EH (cell line): ENCODE data around the gene CHKB.
"Not testable (repeated sequence)": the region's sequence is repeated elsewhere in the genome, so short reads cannot be mapped to it uniquely, and the experiment has no call there.

ENCODE experiments used
- DNase-seq: peaks from one replicate; pipeline ENCODE4 v3.0.0-alpha.2; 2015; ENCODE audit warnings: low read depth

The CHKB gene

DNA sequence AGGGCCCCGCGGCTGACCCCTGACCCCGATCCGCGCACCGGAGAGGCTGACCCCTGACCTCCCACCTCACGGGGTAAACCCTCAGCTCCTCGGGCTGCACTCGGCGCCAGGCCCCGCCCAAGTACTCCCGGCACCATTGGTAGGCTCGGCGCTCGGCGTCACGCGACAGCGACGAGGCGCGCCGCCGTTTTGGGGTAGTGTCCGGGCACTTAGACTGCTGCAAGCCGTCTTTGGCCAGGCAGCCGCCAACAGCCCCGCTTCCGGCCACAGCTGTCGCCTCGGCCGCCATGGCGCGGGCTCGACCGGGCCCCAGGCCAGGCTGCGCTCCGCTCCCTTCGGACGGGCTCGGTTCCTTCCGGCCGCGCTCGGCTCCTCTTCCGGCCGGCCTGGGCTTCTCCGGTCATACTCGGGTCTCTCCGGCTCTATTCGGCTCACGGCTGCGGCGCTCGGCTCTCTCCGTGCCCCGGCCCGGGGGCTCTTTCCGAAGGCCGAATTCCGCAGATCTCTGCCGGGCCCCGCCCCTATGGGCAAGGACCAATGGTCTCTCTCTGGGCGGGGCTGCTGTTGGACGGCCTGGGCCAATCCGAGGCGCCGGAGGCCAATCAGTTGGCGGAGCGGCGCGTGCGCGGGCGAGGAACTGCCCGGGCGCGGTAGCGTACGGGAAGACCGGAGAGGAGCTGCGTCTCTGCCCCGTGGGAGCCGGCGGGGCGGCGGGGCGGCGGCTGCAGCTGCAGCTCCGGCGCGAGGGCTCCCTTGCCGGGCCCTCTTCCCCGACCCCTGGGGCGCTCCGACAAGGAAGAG lies at the start of gene CHKB:
TSS of gene CHKB (minus strand) at position 357 of the 801 bp plus-strand sequence. CDS start at position 289, 68 bp downstream.
- DNase-seq = peak; percentile 98

DNA sequence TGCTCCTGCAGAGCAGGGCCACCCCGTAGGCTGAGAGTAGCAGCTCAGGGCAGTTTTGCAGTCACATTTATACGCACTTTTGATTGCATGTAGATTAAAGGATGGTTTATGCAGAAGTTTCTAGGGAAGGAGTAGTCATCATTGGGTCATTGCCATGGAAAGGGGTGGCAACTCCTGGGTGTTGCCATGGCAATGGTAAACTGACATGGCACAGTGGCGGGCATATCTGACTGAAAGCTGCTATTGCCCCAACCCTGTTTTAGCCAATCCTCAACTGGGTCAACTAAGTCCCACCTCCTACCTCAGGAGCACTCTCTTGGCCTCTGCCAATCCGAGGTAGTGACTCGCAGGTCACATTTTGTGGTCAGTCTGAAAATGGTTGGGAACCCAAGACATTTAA lies 47.7 kb upstream of the CHKB start:
- DNase-seq = no peak

GRCh38 chr22:50628543-50629134 lies 46.0 kb upstream of the CHKB start:
- no peak for DNase-seq

- peak; percentile 90 for DNase-seq
Measured at GRCh38 chr22:50627642-50628542, 45.2 kb upstream of the CHKB start, which contains the start of gene ARSA. Gene ARSA, minus strand, starts transcription at chr22:50628152. Its CDS starts 373 bp downstream, at chr22:50627779.

DNA sequence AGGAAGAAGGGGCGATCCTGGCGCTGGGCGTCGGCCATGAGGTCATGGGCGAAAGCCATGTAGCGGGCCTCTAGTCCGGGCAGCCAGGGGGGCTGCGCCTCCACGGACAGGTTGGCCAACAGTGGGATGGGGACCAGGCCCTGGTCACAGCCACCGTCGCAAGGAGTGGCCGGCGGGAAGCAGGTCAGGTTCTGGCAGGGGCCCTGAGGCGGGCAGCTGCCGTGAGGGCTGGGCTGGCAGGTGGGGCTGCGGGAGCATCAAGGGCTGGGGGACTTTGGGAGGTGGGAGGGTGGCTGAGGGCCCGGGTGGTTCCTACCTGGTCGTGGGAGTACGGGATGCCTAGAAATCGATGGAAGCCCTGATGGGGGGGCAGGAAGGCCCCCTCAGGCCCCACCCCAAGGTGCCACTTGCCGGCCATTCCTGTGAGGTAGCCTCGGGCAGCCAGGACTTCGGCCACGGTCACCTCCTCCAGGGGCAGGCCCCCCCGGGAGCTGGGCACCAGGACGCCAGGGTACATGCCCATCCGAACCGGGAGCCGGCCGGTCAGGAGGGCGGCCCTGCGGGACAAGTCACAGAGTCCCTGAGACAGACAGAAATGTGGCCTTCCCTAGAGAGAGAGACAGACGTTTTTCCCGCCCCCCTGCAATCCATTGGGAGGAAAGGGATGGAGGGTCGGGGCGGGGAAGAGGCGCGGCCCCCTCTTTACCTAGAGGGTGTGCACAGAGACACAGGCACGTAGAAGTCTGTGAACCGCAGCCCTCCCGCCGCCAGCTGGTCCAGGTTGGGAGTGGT lies 44.4 kb upstream of the CHKB start:
- DNase-seq = no peak

DNA sequence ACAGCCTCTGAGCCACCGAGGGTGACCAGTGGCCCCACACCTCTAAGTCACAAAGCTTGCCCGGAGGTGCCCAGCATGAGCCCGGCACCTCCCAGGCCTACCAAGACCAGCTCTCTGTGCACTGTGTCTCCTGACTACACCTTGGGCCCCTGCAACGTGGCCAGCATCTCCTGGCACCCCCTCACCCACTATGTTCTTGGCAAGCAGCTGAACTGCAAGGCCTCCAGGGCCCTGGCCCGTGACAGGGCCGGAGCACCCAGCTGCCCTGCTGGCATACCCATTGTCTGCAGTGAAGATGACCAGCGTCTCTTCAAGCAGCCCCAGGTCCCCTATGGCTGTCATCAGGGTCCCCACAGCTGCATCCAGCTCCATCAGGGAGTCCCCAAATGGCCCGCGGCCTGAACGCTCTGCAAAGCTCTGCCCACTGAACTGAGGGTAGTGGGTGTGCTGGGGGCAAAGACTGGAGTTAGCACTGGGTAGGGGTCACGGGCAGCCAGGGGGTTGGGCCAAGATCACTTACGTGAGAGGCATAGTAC lies 43.7 kb upstream of the CHKB start:
- DNase-seq = no peak

DNA sequence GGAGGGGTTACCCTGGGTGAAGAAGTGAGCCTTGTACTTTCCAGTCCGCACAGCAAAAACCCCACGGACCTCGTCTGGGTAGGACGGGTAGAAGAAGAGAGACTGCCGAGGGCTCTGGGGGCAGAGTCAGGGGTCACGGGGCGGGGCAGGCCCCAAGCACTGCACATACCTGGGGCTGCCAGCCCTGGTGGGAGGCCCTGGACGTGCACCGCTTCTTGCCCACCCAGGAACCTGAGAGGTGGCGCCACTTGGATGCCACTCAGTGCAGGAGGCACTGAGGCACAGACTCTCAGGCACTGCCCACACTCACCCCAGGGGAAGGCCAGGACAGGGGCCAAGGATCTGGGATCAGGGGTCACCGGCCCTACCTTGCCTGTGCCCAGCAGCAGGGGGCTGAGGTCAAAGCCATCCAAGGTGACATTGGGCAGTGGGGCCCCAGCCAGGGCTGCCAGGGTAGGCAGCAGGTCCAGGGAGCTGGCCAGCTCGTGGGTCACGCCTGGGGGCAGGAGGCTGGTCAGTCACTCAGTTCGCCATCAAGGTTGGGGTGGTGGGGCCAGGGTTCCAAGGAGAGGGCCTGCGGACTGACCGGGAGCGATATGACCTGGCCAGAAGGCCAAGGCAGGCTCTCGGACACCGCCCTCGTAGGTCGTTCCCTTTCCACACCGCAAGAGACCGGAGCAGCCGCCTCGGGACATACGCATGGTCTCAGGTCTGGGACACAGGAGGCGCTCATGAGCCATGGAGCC lies 43.1 kb upstream of the CHKB start:
- DNase-seq = no peak

DNA sequence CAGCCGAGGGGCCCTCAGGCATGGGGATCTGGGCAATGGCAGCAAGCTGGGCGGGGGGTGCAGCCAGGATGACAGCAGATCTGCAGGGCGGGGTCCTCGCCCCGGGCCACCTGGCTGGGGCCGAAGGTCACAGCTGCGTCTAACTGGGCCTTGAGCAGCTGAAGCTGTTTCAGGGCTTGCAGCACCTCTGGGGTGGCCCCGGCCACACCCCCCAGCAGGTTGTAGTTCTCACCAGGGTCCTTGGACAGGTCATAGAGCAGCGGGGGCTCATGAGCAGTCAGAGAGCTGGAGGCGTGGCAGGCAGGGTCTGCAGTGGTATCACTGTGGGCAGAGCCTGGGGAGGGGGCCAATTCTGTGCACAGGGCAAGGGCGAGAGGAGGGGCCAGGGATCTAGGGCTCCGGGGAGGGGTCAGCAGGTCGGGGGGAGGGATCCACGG lies 42.5 kb upstream of the CHKB start:
- DNase-seq = no peak

DNA sequence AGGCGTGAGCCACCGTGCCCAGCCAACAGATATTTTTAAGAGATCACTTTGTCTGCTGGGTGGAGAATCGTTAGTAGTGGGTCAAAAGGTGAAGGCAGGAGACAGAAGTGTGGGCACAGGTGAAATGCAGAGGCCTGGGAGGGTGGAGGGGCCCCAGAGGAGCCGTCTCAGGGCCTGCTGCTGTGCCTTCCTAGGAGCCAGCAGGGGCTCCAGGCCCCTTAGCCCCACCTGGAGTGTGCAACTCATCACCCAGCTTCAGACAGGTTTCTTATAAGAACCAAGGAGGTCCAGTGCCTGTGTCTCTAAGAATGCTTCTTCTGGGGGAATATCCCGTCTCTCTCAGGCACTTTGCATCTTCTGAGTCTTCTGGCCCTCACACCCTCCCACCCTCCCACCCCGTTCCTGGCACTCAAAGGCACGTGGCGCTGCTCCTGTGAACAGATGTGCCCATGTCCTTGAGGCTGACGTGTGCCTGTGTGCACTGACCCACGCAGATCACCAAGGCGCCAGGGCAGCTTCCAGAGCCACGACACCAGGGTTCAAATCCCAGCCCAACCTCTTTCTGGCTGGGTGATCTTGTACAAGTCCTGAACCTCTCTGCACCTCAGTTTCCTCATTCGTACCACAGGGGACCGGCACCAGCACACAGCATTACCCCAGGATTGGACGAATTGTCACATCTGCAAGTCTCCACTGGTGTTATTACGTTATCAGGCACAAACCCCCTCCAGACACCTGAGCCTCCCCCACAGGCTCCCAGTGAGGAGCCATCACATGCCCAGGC lies 41.9 kb upstream of the CHKB start:
- DNase-seq = no peak

- DNase-seq = peak; percentile 12
Measured at GRCh38 chr22:50622723-50623327, 40.2 kb upstream of the CHKB start.

GRCh38 chr22:50621948-50622722 lies 39.5 kb upstream of the CHKB start:
- DNase-seq = no peak

- peak; percentile 9 for DNase-seq
Measured at GRCh38 chr22:50621356-50621880, 38.8 kb upstream of the CHKB start.

DNA sequence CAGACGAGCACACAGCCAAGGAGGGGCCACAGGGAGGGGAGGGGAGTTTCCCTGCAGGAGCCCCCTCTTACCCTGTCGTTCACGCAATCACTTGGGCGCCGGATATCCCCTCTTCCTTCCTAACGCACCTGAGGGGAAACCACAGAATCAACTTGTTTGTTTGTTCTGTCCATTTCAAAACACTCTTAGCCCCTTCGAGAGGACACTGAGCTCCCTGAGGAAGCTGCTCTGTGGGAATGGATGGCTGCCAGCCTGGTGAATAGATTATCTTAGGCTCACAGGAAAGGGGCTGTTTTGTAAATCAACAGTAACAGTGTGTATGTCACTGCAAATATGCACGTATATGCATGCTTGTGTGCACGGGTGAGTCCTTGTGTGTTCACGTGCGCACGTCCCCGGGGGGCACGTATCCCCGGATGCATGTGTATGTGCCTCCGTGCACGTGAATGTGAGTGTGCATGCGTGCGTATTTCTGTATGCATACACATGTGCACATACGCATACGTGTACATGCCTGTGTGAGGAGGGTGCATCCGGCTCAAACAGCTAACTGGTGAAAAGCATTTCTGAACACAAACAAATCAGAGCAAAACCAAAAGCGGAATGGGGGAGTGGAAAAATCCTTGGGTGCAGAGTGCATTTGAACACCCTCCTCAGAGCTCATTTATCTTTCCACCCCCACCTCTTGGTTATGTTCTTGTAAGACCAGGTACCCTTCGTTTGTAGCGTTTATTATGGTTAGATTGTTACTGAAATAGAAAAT lies 38.1 kb upstream of the CHKB start:
- no peak for DNase-seq

DNA sequence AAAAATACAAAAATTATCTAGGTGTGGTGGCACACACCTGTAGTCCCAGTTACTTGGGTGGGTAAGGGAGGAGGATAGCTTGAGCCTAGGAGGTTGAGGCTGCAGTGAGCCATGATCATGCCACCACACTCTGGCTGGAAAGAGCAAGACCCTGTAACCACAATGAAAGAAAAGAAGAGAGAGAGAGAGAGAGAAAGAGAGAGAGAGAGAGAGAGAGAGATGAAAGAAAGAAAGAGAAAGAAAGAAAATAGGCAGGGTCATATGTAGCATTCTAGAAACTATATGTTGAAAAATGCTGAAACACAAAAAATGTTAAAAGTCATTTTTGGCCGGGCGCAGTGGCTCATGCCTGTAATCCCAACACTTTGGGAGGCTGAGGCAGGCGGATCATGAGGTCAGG lies 31.6 kb upstream of the CHKB start:
- DNase-seq = not testable (repeated sequence)

GRCh38 chr22:50613291-50613981 lies 30.8 kb upstream of the CHKB start:
- DNase-seq = no peak

DNA sequence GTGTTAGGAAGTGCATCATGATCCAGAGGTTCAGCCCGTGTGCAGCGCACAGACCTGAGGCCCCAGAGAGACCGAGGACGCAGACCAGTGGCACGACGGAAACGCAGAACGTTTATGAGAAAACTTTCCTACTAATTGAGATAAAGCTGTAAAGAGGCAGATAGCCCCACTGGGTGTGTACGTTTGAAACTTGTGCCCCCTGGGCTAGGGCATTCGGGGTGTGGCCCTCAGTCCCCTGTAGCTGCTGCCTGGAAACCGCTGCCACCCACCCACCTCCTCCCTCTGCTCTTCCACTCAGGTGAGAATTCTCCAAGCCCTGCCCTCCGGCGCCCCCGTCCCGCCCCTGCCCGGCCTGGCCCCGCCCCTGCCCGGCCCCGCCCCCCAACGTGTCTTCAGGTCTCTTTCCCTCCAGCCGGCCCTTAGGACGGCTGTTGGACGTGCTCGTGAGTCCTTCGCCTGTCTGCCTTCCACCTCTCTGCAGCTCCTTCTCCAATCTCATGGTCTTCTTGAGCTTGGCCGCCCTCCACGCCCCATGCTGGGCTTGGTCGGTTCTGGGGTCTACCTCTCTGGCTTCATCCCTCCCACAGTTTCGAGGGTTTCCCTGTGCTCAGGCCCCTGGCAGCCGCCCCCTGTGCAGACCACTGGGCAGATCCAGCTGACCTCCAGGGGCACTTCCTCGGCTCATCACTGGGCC lies 30.0 kb upstream of the CHKB start:
- no peak for DNase-seq
